Astrocyte of the cerebellum (primary cell): Measurements from ENCODE around the gene SCN1B.

Experiments used
- DNase-seq: peaks from one replicate; pipeline ENCODE4 v3.0.0-alpha.2; 2011; ENCODE audit warnings: low read depth
- H3K4me3 ChIP-seq: 2 replicates; pipeline ENCODE4 v1.5.1; 2011; ENCODE audit warnings: mild to moderate bottlenecking, low read depth, low read length, moderate library complexity
- CTCF ChIP-seq: IDR thresholded peaks from 2 replicates; pipeline ENCODE4 v1.5.1; 2012; ENCODE audit warnings: low read length, low read depth, moderate library complexity, mild to moderate bottlenecking; ENCODE audit errors: missing control alignments
- in situ Hi-C: cut with HindIII; loops from 2 replicates; pipeline ENCODE4 v1.10.0; 2017; ENCODE audit warnings: low sequenced_read_pairs

SCN1B gene

DNA sequence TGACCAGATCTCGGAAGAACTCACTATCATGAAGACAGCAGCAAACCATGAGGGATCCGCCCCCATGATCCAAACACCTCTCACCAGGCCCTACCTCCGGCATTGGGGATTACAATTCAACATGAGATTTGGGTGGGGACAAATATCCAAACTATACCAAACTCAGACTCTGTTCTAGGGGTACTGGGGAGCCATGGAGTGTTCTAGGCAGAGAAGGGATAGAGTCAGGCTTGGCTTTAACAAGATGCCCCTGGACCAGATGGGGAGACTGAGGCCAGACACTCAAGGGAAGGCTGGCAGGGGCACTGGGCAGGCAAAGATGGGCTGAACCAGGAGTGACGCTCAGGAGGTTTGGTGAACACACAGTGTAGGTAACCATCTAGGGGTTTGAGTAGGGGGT is 11.9 kb upstream of the SCN1B start:
- no peak overlapping the region for H3K4me3 ChIP-seq
- DNase-seq, result no peak
- no peak for TF ChIP-seq CTCF
- in situ Hi-C loops, result no loop called here

DNA sequence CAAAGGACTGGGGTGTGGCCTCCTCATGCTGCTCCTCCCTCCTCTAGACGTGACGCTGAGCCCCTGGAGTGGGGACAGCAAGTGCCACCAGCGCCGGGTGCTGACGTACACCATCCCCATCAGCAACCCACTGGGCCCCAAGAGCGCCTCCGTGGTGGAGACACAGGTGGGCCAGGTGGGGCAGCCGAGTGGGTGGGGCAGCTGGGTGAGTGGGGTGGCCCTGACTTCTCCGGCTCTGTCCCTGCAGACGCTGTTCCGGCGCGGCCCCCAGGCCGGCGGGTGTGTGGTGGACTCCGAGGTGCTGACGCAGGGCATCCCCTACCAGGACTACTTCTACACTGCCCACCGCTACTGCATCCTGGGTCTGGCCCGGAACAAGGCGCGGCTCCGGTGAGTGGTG is 11.1 kb upstream of the SCN1B start:
- in situ Hi-C loops, result no loop called here
- no peak for DNase-seq
- TF ChIP-seq CTCF, result no peak

DNA sequence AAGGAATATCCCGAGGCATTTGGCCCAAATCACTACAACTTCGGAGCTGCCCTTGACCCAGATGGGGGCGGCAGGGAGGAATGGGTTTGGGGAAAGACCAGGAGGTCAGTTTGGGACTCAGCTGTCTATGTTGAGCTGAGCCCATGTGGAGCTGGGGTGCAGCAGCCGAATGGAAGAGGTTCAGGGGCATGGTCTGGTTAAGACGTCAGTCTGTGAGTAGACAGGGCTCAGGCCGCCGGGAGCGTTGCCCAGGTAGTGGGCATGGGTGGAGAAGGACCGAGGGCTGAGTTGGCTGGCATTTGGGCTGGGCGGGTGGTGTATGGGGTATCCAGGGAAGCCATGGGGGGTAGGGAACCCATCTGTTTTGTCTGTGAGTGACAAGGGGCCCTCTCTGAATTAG is 9.3 kb upstream of the SCN1B start:
- in situ Hi-C loops, result no loop called here
- no peak for DNase-seq
- no peak overlapping the region for H3K4me3 ChIP-seq
- no peak for TF ChIP-seq CTCF

More for the DNA sequence above, 11.1 kb upstream of the SCN1B start:
- H3K4me3 ChIP-seq, result no peak overlapping the region

DNA sequence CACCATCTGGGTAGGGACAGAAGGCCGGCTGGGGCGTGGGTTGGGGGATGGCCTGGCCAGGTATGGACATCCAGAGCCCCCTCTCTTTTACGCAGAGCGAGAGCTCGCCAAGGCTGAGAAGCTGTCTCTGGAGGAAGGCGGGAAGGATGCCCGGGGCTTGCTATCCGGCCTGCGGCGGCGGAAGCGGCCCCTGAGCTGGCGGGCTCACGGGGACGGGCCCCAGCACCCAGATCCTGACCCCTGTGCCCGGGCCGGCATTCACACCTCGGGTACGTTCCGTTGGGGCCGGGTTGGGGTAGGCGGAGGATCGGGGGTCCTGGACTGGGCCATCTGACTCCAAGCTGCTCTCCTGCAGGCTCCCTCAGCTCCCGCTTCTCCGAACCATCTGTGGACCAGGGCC is 8.7 kb upstream of the SCN1B start:
- TF ChIP-seq CTCF, result no peak
- no peak overlapping the region for H3K4me3 ChIP-seq
- in situ Hi-C loops, result no loop called here
- DNase-seq, result no peak

DNA sequence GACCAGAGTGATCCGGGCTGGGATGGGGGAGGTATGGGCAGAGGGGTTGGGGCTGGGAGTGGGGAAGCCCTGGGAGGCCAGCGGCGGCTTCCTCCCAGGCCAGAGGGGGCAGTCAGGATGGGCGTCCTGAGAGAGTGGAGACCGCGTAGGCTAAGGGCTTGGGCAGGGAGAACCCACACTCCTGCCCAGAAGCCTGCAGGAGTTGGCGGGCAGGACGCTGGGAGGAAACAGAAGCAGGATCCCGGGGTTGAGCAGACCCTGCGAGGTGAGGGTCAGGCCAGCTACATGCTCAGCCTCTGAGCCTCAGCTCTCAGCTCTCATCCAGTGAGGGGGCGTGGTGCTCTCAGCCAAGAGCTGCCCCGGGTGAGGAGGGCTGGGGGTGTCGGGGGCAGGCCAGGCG is 7.8 kb upstream of the SCN1B start:
- no peak for TF ChIP-seq CTCF
- in situ Hi-C loops, result no loop called here
- DNase-seq, result no peak
- no peak overlapping the region for H3K4me3 ChIP-seq

DNA sequence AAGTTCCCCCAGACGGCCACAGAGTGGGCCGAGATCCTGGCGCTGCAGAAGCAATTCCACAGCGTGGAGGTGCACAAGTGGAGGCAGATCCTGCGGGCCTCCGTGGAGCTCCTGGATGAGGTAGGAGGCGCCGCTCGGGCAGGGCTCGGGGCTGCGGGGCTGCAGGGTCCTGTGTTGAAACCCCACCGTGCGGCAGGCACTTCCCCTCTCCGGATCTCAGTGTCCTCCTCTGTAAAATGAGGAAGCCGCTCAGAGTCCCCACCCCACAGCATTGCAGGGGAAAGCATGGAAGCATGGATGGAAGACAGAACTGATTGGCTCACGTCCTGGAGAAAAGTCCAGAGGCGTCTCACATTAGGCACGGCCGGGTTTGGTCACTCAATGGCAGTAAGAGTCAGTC is 6.8 kb upstream of the SCN1B start:
- DNase-seq, result no peak
- no peak overlapping the region for H3K4me3 ChIP-seq
- no peak for TF ChIP-seq CTCF
- in situ Hi-C loops, result no loop called here

DNA sequence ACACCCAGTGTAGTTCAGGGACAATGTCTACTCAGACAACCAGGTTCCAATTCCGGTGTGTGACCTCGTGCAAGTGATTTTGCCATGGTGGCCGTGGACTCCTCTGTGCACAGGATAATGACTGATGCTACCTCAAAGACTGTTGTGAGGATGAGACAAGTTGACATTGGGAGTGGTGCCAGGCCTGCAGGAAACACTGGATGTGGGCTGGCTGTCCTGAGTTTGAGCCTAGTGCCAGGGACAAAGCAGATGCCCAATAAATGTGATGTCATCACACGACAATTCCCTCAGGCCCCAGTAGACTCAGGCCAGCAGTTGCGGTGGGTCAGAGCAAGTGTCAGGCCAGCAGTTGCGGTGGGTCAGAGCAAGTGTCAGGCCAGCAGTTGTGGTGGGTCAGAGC is 6.2 kb upstream of the SCN1B start:
- TF ChIP-seq CTCF, result no peak
- no peak overlapping the region for H3K4me3 ChIP-seq
- in situ Hi-C loops, result no loop called here

More for the DNA sequence above, 6.2 kb upstream of the SCN1B start:
- DNase-seq, result no peak
